H9 (cell line): ENCODE measurements around the gene RTTN. TPM values are rescaled to one million over a fixed set of nuclear protein-coding genes. Genes with fewer than 3 reads are reported as not detected.

Experiments used
- DNase-seq: peaks from one replicate; pipeline ENCODE4 v3.0.0-alpha.2; 2017
- H2AFZ ChIP-seq: one replicate; pipeline ENCODE4 v1.6.1; 2013; ENCODE audit warnings: mild to moderate bottlenecking, low read length, control low read depth, moderate library complexity
- H2AK5ac ChIP-seq: 2 replicates; pipeline ENCODE4 v1.6.1; 2013; ENCODE audit warnings: low read length, control low read depth, mixed read lengths; ENCODE audit not compliant: insufficient read length
- H2BK120ac ChIP-seq: one replicate; pipeline ENCODE4 v1.6.1; 2013; ENCODE audit warnings: low read depth, mild to moderate bottlenecking, low read length, control low read depth, inconsistent platforms; ENCODE audit not compliant: poor library complexity, severe bottlenecking
- H2BK12ac ChIP-seq: 2 replicates; pipeline ENCODE4 v1.6.1; 2013; ENCODE audit warnings: low read length, control low read depth, mixed read lengths, low read depth; ENCODE audit not compliant: insufficient read length
- H2BK15ac ChIP-seq: 2 replicates; pipeline ENCODE4 v1.6.1; 2013; ENCODE audit warnings: low read depth, low read length, control low read depth
- H2BK20ac ChIP-seq: one replicate; pipeline ENCODE4 v1.6.1; 2013; ENCODE audit warnings: low read depth, mild to moderate bottlenecking, low read length, control low read depth, inconsistent platforms; ENCODE audit not compliant: poor library complexity, severe bottlenecking
- H2BK5ac ChIP-seq: 2 replicates; pipeline ENCODE4 v1.6.1; 2013; ENCODE audit warnings: low read length, control low read depth, mixed read lengths; ENCODE audit not compliant: insufficient read length
- H3K14ac ChIP-seq: 2 replicates; pipeline ENCODE4 v1.6.1; 2013; ENCODE audit warnings: low read length, control low read depth; ENCODE audit not compliant: insufficient read depth
- H3K18ac ChIP-seq: 2 replicates; pipeline ENCODE4 v1.6.1; 2013; ENCODE audit warnings: low read depth, mild to moderate bottlenecking, mixed read lengths, low read length, control low read depth; ENCODE audit not compliant: insufficient read length
- H3K23ac ChIP-seq: 2 replicates; pipeline ENCODE4 v1.6.1; 2013; ENCODE audit warnings: low read length, control low read depth, mixed read lengths, low read depth; ENCODE audit not compliant: insufficient read length
- H3K23me2 ChIP-seq: 2 replicates; pipeline ENCODE4 v1.6.1; 2013; ENCODE audit warnings: low read depth, mild to moderate bottlenecking, mixed read lengths, low read length, control low read depth; ENCODE audit not compliant: insufficient read length, poor library complexity, severe bottlenecking
- H3K27ac ChIP-seq: 2 replicates; pipeline ENCODE4 v1.5.1; 2013; ENCODE audit warnings: low read length, control low read depth, mixed read lengths, low read depth; ENCODE audit not compliant: insufficient read length
- H3K27me3 ChIP-seq: 2 replicates; pipeline ENCODE4 v1.6.1; 2013; ENCODE audit warnings: low read length, control low read depth, inconsistent platforms; ENCODE audit not compliant: insufficient read depth
- H3K4ac ChIP-seq: 2 replicates; pipeline ENCODE4 v1.6.1; 2013; ENCODE audit warnings: low read depth, mild to moderate bottlenecking, control low read depth, inconsistent platforms, low read length, moderate library complexity
- H3K4me1 ChIP-seq: 2 replicates; pipeline ENCODE4 v1.6.1; 2013; ENCODE audit warnings: low read length, control low read depth, inconsistent platforms; ENCODE audit not compliant: insufficient read depth
- H3K4me2 ChIP-seq: 2 replicates; pipeline ENCODE4 v1.6.1; 2013; ENCODE audit warnings: low read length, control low read depth, mixed read lengths; ENCODE audit not compliant: insufficient read length, insufficient read depth
- H3K56ac ChIP-seq: 2 replicates; pipeline ENCODE4 v1.6.1; 2013; ENCODE audit warnings: low read depth, mild to moderate bottlenecking, mixed read lengths, low read length, control low read depth; ENCODE audit not compliant: insufficient read length
- H3K79me1 ChIP-seq: 2 replicates; pipeline ENCODE4 v1.6.1; 2013; ENCODE audit warnings: low read depth, mild to moderate bottlenecking, moderate library complexity, low read length, control low read depth, inconsistent platforms; ENCODE audit not compliant: insufficient read depth, poor library complexity, severe bottlenecking
- H3K79me2 ChIP-seq: 2 replicates; pipeline ENCODE4 v1.6.1; 2013; ENCODE audit warnings: low read length, control low read depth, inconsistent platforms; ENCODE audit not compliant: insufficient read depth
- H3K9ac ChIP-seq: 2 replicates; pipeline ENCODE4 v1.6.1; 2013; ENCODE audit warnings: low read length, control low read depth, mixed read lengths; ENCODE audit not compliant: insufficient read length; ENCODE audit errors: extremely low read depth
- H3K9me3 ChIP-seq: one replicate; pipeline ENCODE4 v1.6.1; 2013; ENCODE audit warnings: low read depth, low read length, inconsistent platforms; ENCODE audit not compliant: control insufficient read depth
- H3T11ph ChIP-seq: one replicate; pipeline ENCODE4 v1.6.1; 2013; ENCODE audit warnings: mild to moderate bottlenecking, low read length, control low read depth, inconsistent platforms
- H4K20me1 ChIP-seq: one replicate; pipeline ENCODE4 v1.6.1; 2013; ENCODE audit not compliant: control insufficient read depth, insufficient read length, insufficient read depth
- H4K5ac ChIP-seq: 2 replicates; pipeline ENCODE4 v1.6.1; 2013; ENCODE audit warnings: low read depth, mild to moderate bottlenecking, mixed read lengths, low read length, control low read depth; ENCODE audit not compliant: insufficient read length
- H4K8ac ChIP-seq: replicated peaks from 2 replicates; pipeline ENCODE4 v1.6.1; 2013; ENCODE audit warnings: low read length, control low read depth, mixed read lengths, low read depth; ENCODE audit not compliant: insufficient read length
- H4K91ac ChIP-seq: 2 replicates; pipeline ENCODE4 v1.6.1; 2013; ENCODE audit warnings: low read depth, mild to moderate bottlenecking, moderate library complexity, mixed read lengths, low read length, control low read depth; ENCODE audit not compliant: insufficient read length
- H3K27ac Mint-ChIP-seq, 3 experiments: 2 replicates in 2 of 3; 3 replicates in 1 of 3; pipeline ENCODE4 v1.8.0; 2020 to 2021; ENCODE audit warnings: mixed read lengths in 3 of 3, mild to moderate bottlenecking in 1 of 3, moderate library complexity in 1 of 3
- H3K27me3 Mint-ChIP-seq: 2 replicates; pipeline ENCODE4 v1.8.0; 2021; ENCODE audit warnings: low read depth, mild to moderate bottlenecking, moderate library complexity, mixed read lengths
- H3K36me3 Mint-ChIP-seq, 3 experiments: 2 replicates in 2 of 3; 3 replicates in 1 of 3; pipeline ENCODE4 v1.8.0; 2020 to 2021; ENCODE audit warnings: low read depth in 3 of 3, mixed read lengths in 3 of 3; ENCODE audit not compliant: insufficient read depth in 1 of 3
- H3K4me1 Mint-ChIP-seq, 2 experiments: 2 replicates each; pipeline ENCODE4 v1.8.0; 2020; ENCODE audit warnings: mixed read lengths in 2 of 2
- H3K4me3 Mint-ChIP-seq, 2 experiments: 2 replicates in 1 of 2; 3 replicates in 1 of 2; pipeline ENCODE4 v1.8.0; 2020 to 2021; ENCODE audit warnings: mild to moderate bottlenecking in 2 of 2, mixed read lengths in 2 of 2, moderate library complexity in 1 of 2
- H3K9me3 Mint-ChIP-seq, 2 experiments: 2 replicates in 1 of 2; 3 replicates in 1 of 2; pipeline ENCODE4 v1.8.0; 2020; ENCODE audit warnings: mild to moderate bottlenecking in 2 of 2, mixed read lengths in 2 of 2, moderate library complexity in 1 of 2
- CTCF ChIP-seq: fragments of 200-600 bp; sonication (generic); conservative IDR thresholded peaks from 3 replicates; pipeline ENCODE4 v1.8.0; 2021; ENCODE audit warnings: antibody characterized with exemption, mild to moderate bottlenecking
- total RNA-seq: library from RNA; stranded (reverse); gene quantifications from 2 replicates; pipeline ENCODE4 v1.2.1, GENCODE V29; 2021

Gene RTTN
- total RNA-seq, 1 experiment from 2014 or later: 17.6 TPM

GRCh38 chr18:70181725-70182124, 23.8 kb downstream of the RTTN start:
- no peaks in the 10 kb centered on the region for H3K9me3 Mint-ChIP-seq
- Histone ChIP-seq H3K18ac (no peak overlapping the region), H3K4ac (no peak overlapping the region), H2AK5ac (no peak overlapping the region), H4K91ac (no peak overlapping the region), H3K23me2 (no peaks in the 10 kb centered on the region), H2BK120ac (no peak overlapping the region), H2AFZ (no peak overlapping the region), H3K56ac (no peak overlapping the region), H3K79me1 (no peaks in the 10 kb centered on the region), H4K8ac (no peak overlapping the region), H2BK15ac (no peak overlapping the region), H4K20me1 (no peaks in the 10 kb centered on the region), H4K5ac (no peak overlapping the region), H3K4me2 (no peak overlapping the region), H3K79me2 (no peaks in the 10 kb centered on the region), H3K14ac (no peak overlapping the region), H3K27ac (no peak overlapping the region), H2BK12ac (no peak overlapping the region), H3K9me3 (no peaks in the 10 kb centered on the region), H3K27me3 (no peaks in the 10 kb centered on the region), H3K4me1 (no peaks in the 10 kb centered on the region), H3K9ac (no peak overlapping the region), H3T11ph (no peak overlapping the region), H2BK20ac (no peak overlapping the region), H3K23ac (no peak overlapping the region), H2BK5ac (no peak overlapping the region)
- H3K4me3 Mint-ChIP-seq: no peak overlapping the region
- no peak overlapping the region for H3K27ac Mint-ChIP-seq
- H3K27me3 Mint-ChIP-seq: no peaks in the 10 kb centered on the region
- H3K4me1 Mint-ChIP-seq: no peaks in the 10 kb centered on the region
- peaks cover 9 to 23% (median 17%) of the 10 kb centered on the region in 3 experiments; a peak in 6 of 7 replicates for H3K36me3 Mint-ChIP-seq
- DNase-seq: no peak
- no peak for TF ChIP-seq CTCF
